ENCODE data around the gene SUFU. TPM values are rescaled to one million over a fixed set of nuclear protein-coding genes. Genes with fewer than 3 reads are reported as not detected.

Gene SUFU
- total RNA-seq, 1 experiment from 2014 or later: 2.4 TPM

- no peak for DNase-seq (ENCODE audit: low spot score)
- in situ Hi-C loops (cut with HindIII; ENCODE audit: low sequenced_read_pairs): no loop called here
Measured at GRCh38 chr10:102624751-102625645, 121.2 kb downstream of the SUFU start.

- in situ Hi-C loops (cut with HindIII; ENCODE audit: low sequenced_read_pairs): no loop called here
- DNase-seq (ENCODE audit: low spot score): no peak
Measured at GRCh38 chr10:102626026-102626685, 122.4 kb downstream of the SUFU start.

GRCh38 chr10:102627291-102627735 lies 123.5 kb downstream of the SUFU start:
- in situ Hi-C loops (cut with HindIII; ENCODE audit: low sequenced_read_pairs): no loop called here
- peak; percentile 55 for DNase-seq (ENCODE audit: low spot score)

- in situ Hi-C loops (cut with HindIII; ENCODE audit: low sequenced_read_pairs): no loop called here
- no peak for DNase-seq (ENCODE audit: low spot score)
Measured at GRCh38 chr10:102627736-102628293, 124.0 kb downstream of the SUFU start.

GRCh38 chr10:102628451-102628911 lies 124.7 kb downstream of the SUFU start:
- peak; percentile 49 for DNase-seq (ENCODE audit: low spot score)
- in situ Hi-C loops (cut with HindIII; ENCODE audit: low sequenced_read_pairs): no loop called here

- DNase-seq (ENCODE audit: low spot score): peak; percentile 28
- in situ Hi-C loops (cut with HindIII; ENCODE audit: low sequenced_read_pairs): no loop called here
Measured at GRCh38 chr10:102629661-102630614, 126.2 kb downstream of the SUFU start.

- DNase-seq (ENCODE audit: low spot score): no peak
- in situ Hi-C loops (cut with HindIII; ENCODE audit: low sequenced_read_pairs): no loop called here
Measured at GRCh38 chr10:102630663-102631062, 126.9 kb downstream of the SUFU start.

GRCh38 chr10:102631525-102632393 lies 128.0 kb downstream of the SUFU start:
- in situ Hi-C loops (cut with HindIII; ENCODE audit: low sequenced_read_pairs): no loop called here
- DNase-seq (ENCODE audit: low spot score): no peak

- DNase-seq (ENCODE audit: low spot score): no peak
- in situ Hi-C loops (cut with HindIII; ENCODE audit: low sequenced_read_pairs): no loop called here
Measured at GRCh38 chr10:102632394-102633111, 128.8 kb downstream of the SUFU start.

GRCh38 chr10:102633287-102633686 lies 129.5 kb downstream of the SUFU start:
- no peak for DNase-seq (ENCODE audit: low spot score)
- in situ Hi-C loops (cut with HindIII; ENCODE audit: low sequenced_read_pairs): no loop called here

GRCh38 chr10:102633848-102634247 lies 130.1 kb downstream of the SUFU start:
- in situ Hi-C loops (cut with HindIII; ENCODE audit: low sequenced_read_pairs): no loop called here
- no peak for DNase-seq (ENCODE audit: low spot score)

- in situ Hi-C loops (cut with HindIII; ENCODE audit: low sequenced_read_pairs): no loop called here
Measured at GRCh38 chr10:102634686-102635085, 130.9 kb downstream of the SUFU start.

GRCh38 chr10:102635377-102635776 lies 131.6 kb downstream of the SUFU start:
- in situ Hi-C loops (cut with HindIII; ENCODE audit: low sequenced_read_pairs): no loop called here
- no peak for DNase-seq (ENCODE audit: low spot score)

More at GRCh38 chr10:102634686-102635085, 130.9 kb downstream of the SUFU start:
- DNase-seq (ENCODE audit: low spot score): no peak

- no peak for DNase-seq (ENCODE audit: low spot score)
- in situ Hi-C loops (cut with HindIII; ENCODE audit: low sequenced_read_pairs): no loop called here
Measured at GRCh38 chr10:102639537-102639936, 135.8 kb downstream of the SUFU start.

- peak; percentile 26 for DNase-seq (ENCODE audit: low spot score)
- in situ Hi-C loops (cut with HindIII; ENCODE audit: low sequenced_read_pairs): no loop called here
Measured at GRCh38 chr10:102641402-102641801, 137.6 kb downstream of the SUFU start.

GRCh38 chr10:102641880-102642735 lies 138.3 kb downstream of the SUFU start:
- in situ Hi-C loops (cut with HindIII; ENCODE audit: low sequenced_read_pairs): no loop called here
- DNase-seq (ENCODE audit: low spot score): peak; percentile 99

All from G401 (cell line).